ENCODE data around the gene FOXN3.

Gene FOXN3

GRCh38 chr14:89233184-89233583 lies 183.8 kb downstream of the FOXN3 start:
- Histone ChIP-seq H3K4me3 (no peak overlapping the region), H3K9ac (ENCODE audit: insufficient read length) (no peak overlapping the region), H3K27ac (no peak overlapping the region), H3K36me3 (ENCODE audit: insufficient read depth, low read length) (no peaks in the 10 kb centered on the region), H3K9me3 (ENCODE audit: low read depth, low read length) (no peaks in the 10 kb centered on the region)
- TF ChIP-seq POLR2AphosphoS5 (IDR thresholded peaks at IDR 0.05; ENCODE audit: borderline replicate concordance, low read depth, low read length) (no peak), EZH2 (IDR thresholded peaks at IDR 0.05) (no peak), FOXP2 (optimal IDR thresholded peaks at IDR 0.05; ENCODE audit: control extremely low read depth, extremely low read length, insufficient read depth) (no peak)
- no peak for DNase-seq (ENCODE audit: low read depth, low spot score)

- H3K27ac ChIP-seq: no peak overlapping the region
- H3K4me3 ChIP-seq: no peak overlapping the region
Measured at GRCh38 chr14:89232265-89233070, 184.6 kb downstream of the FOXN3 start.

GRCh38 chr14:89231426-89232113 lies 185.5 kb downstream of the FOXN3 start:
- Histone ChIP-seq H3K9ac (ENCODE audit: insufficient read length) (no peak overlapping the region), H3K9me3 (ENCODE audit: low read depth, low read length) (no peaks in the 10 kb centered on the region), H3K4me3 (no peak overlapping the region), H3K36me3 (ENCODE audit: insufficient read depth, low read length) (no peaks in the 10 kb centered on the region), H3K27ac (no peak overlapping the region)
- TF ChIP-seq POLR2AphosphoS5 (IDR thresholded peaks at IDR 0.05; ENCODE audit: borderline replicate concordance, low read depth, low read length) (no peak), EZH2 (IDR thresholded peaks at IDR 0.05) (no peak), FOXP2 (optimal IDR thresholded peaks at IDR 0.05; ENCODE audit: control extremely low read depth, extremely low read length, insufficient read depth) (no peak)
- no peak for DNase-seq (ENCODE audit: low read depth, low spot score)

More at GRCh38 chr14:89232265-89233070, 184.6 kb downstream of the FOXN3 start:
- Histone ChIP-seq H3K9ac (ENCODE audit: insufficient read length) (no peak overlapping the region), H3K36me3 (ENCODE audit: insufficient read depth, low read length) (no peaks in the 10 kb centered on the region), H3K9me3 (ENCODE audit: low read depth, low read length) (no peaks in the 10 kb centered on the region)
- no peak for DNase-seq (ENCODE audit: low read depth, low spot score)
- TF ChIP-seq FOXP2 (optimal IDR thresholded peaks at IDR 0.05; ENCODE audit: control extremely low read depth, extremely low read length, insufficient read depth) (no peak), EZH2 (IDR thresholded peaks at IDR 0.05) (no peak), POLR2AphosphoS5 (IDR thresholded peaks at IDR 0.05; ENCODE audit: borderline replicate concordance, low read depth, low read length) (no peak)

- DNase-seq (ENCODE audit: low read depth, low spot score): no peak
- Histone ChIP-seq H3K36me3 (ENCODE audit: insufficient read depth, low read length) (no peaks in the 10 kb centered on the region), H3K9me3 (ENCODE audit: low read depth, low read length) (no peaks in the 10 kb centered on the region), H3K4me3 (no peak overlapping the region), H3K27ac (no peak overlapping the region), H3K9ac (ENCODE audit: insufficient read length) (no peak overlapping the region)
- TF ChIP-seq EZH2 (IDR thresholded peaks at IDR 0.05) (no peak), FOXP2 (optimal IDR thresholded peaks at IDR 0.05; ENCODE audit: control extremely low read depth, extremely low read length, insufficient read depth) (no peak), POLR2AphosphoS5 (IDR thresholded peaks at IDR 0.05; ENCODE audit: borderline replicate concordance, low read depth, low read length) (no peak)
Measured at GRCh38 chr14:89228921-89229639, 188.0 kb downstream of the FOXN3 start.

GRCh38 chr14:89227496-89227836 lies 189.6 kb downstream of the FOXN3 start:
- TF ChIP-seq EZH2 (IDR thresholded peaks at IDR 0.05): no peak
- TF ChIP-seq FOXP2 (optimal IDR thresholded peaks at IDR 0.05; ENCODE audit: control extremely low read depth, extremely low read length, insufficient read depth): no peak
- no peak for TF ChIP-seq POLR2AphosphoS5 (IDR thresholded peaks at IDR 0.05; ENCODE audit: borderline replicate concordance, low read depth, low read length)
- no peaks in the 10 kb centered on the region for H3K9me3 ChIP-seq (ENCODE audit: low read depth, low read length)
- H3K27ac ChIP-seq: no peak overlapping the region
- no peaks in the 10 kb centered on the region for H3K36me3 ChIP-seq (ENCODE audit: insufficient read depth, low read length)
- no peak overlapping the region for H3K4me3 ChIP-seq
- DNase-seq (ENCODE audit: low read depth, low spot score): no peak
- H3K9ac ChIP-seq (ENCODE audit: insufficient read length): no peak overlapping the region

GRCh38 chr14:89226801-89227495 lies 190.1 kb downstream of the FOXN3 start:
- no peak for TF ChIP-seq EZH2 (IDR thresholded peaks at IDR 0.05)
- TF ChIP-seq POLR2AphosphoS5 (IDR thresholded peaks at IDR 0.05; ENCODE audit: borderline replicate concordance, low read depth, low read length): no peak
- TF ChIP-seq FOXP2 (optimal IDR thresholded peaks at IDR 0.05; ENCODE audit: control extremely low read depth, extremely low read length, insufficient read depth): no peak
- Histone ChIP-seq H3K27ac (no peak overlapping the region), H3K36me3 (ENCODE audit: insufficient read depth, low read length) (no peaks in the 10 kb centered on the region), H3K4me3 (no peak overlapping the region), H3K9ac (ENCODE audit: insufficient read length) (no peak overlapping the region), H3K9me3 (ENCODE audit: low read depth, low read length) (no peaks in the 10 kb centered on the region)
- DNase-seq (ENCODE audit: low read depth, low spot score): no peak

GRCh38 chr14:89225607-89226006 lies 191.4 kb downstream of the FOXN3 start:
- H3K36me3 ChIP-seq (ENCODE audit: insufficient read depth, low read length): no peaks in the 10 kb centered on the region
- no peak overlapping the region for H3K27ac ChIP-seq
- H3K4me3 ChIP-seq: no peak overlapping the region
- no peaks in the 10 kb centered on the region for H3K9me3 ChIP-seq (ENCODE audit: low read depth, low read length)
- no peak for DNase-seq (ENCODE audit: low read depth, low spot score)
- TF ChIP-seq POLR2AphosphoS5 (IDR thresholded peaks at IDR 0.05; ENCODE audit: borderline replicate concordance, low read depth, low read length) (no peak), EZH2 (IDR thresholded peaks at IDR 0.05) (no peak), FOXP2 (optimal IDR thresholded peaks at IDR 0.05; ENCODE audit: control extremely low read depth, extremely low read length, insufficient read depth) (no peak)
- H3K9ac ChIP-seq (ENCODE audit: insufficient read length): no peak overlapping the region

Data from SK-N-MC (cell line).